GM19328 (cell line): ENCODE results near the gene KCNMB1.

Source experiments
- ATAC-seq: cut with Tn5 transposase; IDR thresholded peaks from one replicate; pipeline ENCODE4 v1.9.1; 2021; ENCODE audit warnings: mild to moderate bottlenecking, moderate library complexity; ENCODE audit not compliant: unreplicated experiment

The KCNMB1 gene

DNA sequence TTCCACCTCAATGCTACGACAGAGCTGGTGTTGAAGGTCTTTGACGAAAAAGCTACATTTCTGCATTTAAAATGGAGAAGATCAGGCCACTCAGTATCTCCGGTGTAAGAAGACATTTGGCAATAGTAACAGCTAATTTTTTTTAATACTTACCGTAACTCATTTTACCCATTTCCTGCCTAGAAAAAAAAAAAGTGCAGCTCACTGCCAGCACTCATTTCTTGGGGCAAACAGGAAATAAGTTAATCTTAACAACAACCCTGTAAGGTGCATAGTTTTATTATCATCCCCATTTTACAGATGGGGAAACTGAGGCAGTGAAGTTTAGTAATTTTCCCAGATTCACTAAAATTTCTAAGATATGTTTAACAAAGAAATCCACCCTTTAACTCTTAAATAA, 27.4 kb upstream of the KCNMB1 start:
- ATAC-seq = no peak

DNA sequence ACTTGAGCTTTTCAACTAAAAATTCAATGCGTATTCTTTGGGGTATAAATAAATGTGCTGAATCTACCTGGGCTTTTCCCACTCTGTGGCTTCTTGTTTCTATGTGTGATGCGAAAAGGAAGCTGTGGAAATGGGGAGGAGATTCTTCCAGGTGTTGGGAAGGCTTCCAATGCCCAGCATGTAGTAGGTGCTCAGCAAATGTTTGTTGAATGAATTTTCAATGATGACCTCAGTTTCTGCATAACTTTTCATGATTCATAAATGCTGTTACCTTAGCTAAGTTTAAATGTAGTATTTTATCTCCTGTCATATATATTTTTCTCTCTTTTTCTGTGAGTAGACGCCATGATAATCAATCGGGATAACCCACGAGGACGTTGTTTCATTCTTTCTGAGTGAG, 25.6 kb upstream of the KCNMB1 start:
- no peak for ATAC-seq

DNA sequence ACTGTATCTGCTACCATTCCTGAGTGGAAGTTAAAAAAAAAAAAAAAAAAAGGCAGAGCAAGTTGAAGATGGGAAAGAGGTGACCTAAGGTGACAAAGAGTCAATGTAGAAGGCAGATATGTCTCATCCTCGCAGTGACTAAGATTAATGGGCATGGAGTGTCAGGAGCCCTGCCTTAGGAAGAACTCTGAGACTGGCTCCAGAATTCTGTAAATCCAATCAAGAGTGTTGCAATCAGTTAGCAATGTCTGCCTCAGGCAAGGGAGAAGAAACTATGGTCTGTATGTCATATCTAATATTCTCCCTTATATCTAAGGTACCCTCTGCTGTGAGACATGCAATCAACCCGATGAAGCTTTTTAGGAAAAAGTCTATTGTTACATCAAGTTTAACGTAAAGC, 24.7 kb upstream of the KCNMB1 start:
- no peak for ATAC-seq

DNA sequence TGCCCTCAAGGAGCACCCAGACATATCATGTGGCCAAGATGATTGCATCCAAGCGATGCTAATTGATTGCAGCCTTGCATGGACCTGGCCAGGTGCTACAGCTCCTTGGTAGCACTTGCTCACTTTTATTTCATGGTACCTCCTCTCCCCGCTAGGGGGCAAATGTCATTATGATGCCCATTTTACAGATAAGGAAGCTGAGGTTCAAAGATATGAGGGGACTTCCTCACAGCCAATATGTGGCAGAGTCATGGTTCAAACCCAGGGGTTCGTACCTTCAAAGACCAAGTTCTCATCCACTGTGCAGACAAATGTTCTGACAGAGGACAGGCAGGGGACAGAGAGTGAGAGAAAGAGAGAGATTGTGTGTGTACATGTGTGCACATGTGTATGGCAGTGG, 21.9 kb upstream of the KCNMB1 start:
- ATAC-seq = no peak

DNA sequence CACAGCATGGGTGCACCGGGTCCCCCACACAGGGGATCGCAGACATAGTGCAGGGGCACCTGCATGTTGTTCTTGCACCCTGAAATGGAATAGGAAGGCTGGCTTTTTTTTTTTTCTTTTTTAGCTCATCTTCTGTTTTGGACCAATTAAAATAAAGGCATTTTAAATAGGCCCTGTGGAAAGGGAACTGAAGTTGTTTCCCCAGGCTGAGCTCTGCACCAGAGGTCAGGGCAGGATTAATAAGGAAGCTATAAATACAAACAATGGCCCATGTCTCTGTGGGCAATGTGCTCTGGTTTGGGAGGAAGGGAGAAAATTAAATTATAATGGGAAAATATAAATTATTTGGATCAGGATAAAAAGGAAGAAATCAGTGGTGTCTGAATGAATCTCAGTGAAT, 21.2 kb upstream of the KCNMB1 start:
- ATAC-seq = no peak

DNA sequence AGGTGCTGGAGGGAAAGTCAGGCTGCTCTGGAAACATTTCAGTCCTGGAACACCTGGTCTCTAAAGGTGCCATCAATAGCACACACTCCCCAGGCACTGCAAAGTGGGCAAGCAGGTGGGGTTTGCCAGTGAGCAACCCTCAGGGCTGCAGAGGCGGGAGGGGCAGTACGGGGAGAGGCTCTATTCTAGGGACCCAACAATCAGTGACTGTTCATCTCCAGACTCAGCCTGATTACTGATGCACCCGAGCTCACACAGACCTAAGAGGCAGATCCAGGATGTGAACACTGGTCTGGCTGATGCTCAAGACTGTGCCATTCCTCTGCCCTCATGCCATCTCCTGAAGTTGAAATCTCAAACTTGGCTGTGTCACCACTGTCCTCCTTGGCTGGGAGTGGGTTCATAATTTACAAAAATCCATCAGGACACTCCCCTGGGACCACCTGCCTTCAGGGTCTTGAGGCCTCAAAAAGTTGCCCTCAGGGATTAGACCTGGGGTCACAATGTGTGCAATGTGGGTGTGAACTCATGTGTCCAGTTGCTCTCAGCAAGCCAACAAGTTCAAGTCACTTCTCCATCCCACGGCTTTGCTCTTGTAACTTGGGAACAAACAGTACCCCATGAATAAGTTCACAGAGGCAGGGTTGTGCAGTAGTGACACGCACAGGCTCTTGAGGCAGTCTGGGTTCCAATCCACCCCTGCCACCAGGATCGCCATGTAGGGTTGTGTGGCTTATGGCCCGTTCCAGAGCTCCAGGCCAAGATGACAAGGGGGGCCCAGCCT, 19.9 kb upstream of the KCNMB1 start:
- no peak for ATAC-seq

DNA sequence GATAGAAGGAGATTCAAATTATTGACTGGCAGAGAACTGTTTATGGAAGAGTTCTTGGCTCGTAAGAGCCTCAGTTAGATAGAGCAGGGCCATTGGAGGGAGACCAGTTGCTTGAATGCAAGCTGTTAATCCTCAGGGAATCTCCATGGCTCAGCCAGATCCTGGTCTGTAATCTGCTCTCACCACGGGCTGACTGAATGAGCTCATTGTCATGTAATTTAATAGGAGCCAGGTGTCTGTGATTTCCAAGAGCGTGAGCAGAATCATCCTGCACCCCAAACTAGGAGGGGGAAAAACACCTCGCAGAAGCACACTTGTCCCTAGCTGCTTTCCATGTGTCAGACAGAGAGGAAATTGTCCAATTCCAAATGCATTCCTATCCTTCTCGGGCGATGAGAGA, 19.1 kb upstream of the KCNMB1 start:
- no peak for ATAC-seq

DNA sequence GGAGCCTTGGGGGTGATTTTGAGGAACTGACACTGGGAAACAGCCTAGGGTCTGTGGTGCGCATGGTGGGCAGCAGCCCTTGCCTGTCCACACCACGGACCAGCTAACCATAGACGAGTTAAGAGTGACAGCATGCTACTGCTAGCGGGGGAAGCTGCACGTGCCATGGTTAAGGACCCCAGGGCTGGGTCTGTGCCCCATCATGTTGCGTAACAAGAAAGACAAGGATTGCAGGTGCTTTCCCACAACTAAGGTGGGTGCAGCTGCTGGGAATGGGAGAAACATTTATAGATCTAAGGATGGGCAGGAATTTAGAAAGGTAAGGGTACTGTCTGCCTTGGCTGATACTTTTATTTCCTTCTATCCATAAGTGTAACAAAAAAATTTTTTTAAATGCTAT, 17.9 kb upstream of the KCNMB1 start:
- ATAC-seq = no peak

DNA sequence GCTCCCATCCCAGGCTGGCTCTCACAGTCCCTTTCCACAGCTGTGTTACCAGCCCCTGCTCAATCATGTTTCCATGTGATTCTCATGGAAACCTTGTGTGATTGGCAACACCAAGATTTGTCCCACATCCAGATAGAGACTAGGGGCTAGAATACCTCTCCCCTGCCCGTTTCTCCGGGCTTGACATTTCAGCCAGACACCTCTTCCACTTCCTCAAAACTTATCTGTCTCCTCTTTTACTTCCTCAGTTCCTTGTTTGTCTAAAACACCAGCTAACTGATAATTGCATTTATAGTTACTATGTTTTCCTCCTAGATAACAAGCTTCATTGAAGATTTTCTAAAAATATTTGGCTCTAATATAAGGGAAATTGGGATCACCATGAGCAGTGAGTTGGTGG, 16.6 kb upstream of the KCNMB1 start:
- ATAC-seq = no peak

DNA sequence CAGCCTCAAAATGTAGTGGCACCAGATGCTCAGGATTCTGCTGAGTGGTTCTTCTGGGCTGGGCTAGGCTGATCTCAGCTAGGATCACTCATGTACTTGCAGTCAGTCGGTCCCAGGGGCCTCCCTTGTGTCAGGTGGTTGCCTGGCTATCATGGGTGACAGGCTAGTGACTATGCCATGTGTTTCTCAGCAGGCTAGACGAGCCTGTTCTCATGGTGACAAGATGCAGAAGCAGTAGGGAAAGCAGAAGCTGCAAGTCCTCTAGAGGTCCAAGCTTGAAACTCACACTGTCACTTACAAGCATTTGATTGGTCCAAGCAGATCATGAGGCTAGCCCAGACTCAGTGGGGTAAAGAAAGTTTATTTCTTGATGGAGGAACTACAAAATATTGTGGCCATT, 15.2 kb upstream of the KCNMB1 start:
- no peak for ATAC-seq

DNA sequence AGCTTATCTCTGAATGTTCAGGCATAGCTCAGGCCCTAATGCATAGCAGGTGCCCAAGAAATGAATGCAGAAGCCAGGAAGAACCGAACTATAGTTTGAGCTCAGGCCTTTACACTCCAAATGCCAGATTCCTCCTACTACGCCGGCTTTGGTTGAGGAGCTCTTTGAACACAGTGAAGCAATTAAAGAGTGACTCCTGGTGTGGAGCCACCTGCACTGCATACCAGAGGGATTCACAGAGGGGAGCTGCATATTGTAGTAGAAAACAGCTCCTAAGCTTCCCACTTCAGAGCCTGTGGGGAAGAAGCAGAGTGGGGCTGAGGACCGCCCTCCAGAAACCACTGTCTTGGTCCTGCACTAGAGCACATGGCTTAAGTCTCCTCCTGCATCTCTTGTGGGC, 14.5 kb upstream of the KCNMB1 start:
- no peak for ATAC-seq

DNA sequence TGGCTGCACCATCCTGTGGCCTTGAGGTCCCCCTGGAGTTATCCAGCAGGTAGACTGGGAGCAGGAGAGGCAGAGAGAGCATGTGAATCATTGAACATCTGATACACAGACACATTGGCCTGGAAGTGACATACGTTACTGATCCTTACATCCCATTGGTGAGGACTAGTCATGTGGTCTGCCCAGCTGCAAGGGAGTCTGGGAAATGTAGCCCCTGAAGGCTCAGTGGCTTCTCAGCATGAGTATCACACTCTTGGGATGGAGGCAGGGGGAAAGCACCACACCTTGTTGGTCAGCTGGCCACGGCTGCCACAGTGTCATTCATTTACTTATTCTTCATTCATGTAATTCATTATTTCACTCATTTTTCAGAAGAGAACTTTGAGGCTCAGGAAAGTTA, 13.3 kb upstream of the KCNMB1 start:
- ATAC-seq = no peak

DNA sequence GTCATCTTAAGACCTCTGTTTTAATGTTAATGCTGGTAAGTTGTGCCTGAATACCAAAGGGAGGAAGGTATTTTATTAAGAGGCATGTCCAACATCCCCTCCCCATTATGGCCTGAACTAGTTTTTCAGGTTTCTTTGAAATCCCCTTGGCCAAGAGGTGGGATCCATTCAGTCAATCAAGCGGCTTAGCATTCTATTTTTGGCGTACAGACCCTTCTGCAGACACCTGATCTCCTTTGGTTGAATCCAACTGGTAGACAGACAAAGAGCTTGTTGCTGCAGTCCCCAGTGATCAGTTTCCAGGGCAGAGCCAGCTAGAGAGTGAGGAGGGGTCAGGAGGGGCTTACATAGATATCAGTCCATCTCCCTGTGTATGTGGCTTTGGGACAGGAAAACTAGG, 7.9 kb upstream of the KCNMB1 start:
- no peak for ATAC-seq

DNA sequence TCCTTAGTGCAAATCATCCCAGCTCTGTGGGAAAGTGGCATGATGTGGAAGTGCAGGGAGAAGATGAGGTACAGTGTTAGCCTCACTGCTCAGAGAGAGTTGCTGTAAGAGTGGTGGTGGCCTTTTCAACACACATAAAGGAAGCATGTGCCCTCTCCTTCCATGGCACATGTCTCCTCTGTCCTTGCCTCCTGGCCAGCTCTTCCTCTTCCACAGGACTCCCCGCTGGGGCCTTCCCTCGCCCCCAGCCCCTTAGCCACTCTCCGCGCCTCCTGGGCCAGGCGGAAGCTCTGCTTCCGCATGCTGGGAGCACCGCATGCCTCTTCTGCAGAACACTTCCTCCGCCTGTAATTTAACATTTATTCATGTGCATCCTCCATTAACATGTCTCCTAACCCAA, 4.8 kb upstream of the KCNMB1 start:
- no peak for ATAC-seq

DNA sequence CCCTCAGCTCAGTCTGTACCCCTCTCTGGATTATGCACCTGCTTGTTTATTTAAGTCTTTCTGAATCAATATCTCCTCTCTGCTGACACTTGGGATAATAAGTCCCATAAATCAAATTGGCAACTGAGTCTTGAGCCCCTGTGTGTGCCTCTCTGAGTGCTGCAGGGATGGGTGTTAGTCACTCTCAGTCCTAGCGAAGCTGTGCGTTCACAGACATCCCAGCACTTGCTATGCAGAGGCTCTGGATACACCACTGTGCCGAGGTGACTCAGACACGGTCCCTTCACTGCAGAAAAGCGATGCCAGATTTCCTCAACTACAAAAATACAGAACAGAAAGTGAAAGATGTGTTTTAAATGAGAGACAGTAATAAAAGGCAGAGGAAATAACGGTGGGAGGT, 4.1 kb upstream of the KCNMB1 start:
- ATAC-seq = no peak

DNA sequence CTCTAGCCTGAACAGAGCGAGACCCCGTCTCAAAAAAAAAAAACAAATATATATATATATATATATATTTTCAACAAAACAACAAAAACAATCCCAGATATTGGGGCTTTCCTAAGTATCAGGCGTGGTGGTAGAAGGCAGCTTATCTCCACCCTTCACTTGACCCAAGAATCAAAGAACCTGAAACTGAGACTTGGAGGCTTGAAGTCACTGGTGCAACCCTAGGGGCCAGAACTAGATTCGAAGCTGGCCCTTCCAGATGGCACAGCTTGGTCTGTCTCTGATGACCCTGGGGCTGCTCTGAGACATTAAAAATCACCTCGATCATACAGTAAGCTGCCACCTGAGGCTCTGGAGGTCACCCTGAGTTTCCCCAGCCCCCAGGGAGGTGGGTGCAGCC, 1.3 kb upstream of the KCNMB1 start:
- ATAC-seq = no peak

DNA sequence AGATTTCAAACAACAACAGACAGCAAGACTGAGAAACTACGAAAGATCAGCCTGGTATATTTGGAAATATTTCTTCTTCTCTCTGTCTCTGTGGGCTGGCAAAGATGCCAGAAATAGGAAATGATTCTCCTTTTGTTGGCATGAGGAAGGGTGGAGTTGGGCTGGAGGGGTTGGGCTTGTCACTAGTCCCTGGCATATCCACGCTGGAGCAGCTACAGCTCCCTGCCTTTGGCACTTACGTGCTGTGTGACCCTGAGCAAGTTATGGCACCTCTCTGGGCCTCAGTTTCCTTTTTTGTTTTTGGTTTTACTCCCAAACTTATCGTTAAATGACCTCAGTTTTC, 354 bp upstream of the KCNMB1 start:
- no peak for ATAC-seq

DNA sequence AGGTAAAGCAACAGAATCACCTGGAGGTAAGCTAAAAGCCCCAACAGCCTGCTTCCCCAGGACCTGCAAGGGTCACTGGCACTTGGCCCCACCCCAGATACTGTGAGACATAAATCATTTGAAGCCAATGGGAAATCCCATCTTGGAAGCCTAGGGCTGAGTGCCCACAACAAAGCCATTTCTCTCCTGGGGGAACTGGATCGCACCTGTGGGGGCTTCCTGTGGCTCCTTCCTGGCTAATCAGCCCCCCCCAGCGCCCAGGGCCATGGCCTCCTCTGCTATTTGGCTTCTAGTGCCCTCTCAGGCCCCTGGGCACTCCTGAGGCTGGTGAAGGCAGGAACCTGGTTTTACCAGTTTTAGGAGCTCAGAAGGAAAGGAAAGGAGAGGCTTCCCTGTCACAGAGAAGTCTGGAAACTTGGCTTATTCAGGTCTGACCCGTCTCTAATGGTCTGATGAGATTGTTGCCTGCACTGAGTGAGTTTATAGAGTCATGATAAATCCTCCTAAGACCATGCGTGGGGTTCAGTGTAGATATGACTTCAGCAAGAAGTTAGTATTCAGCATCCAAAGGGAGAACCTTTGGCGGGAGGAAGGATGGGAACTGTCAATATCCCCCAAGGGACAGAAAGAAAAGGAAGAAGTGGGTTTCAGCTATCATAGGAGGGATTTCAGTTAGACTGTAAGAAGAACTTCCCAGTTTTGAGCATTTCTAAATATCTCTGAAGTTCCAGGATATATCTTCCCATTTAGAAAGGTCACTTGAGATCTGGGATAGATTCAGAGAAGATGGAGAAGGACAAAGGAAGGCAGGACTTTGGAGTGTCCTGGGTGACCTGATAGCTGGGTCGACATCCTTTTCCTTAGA, 1.2 kb downstream of the KCNMB1 start:
- ATAC-seq = no peak

DNA sequence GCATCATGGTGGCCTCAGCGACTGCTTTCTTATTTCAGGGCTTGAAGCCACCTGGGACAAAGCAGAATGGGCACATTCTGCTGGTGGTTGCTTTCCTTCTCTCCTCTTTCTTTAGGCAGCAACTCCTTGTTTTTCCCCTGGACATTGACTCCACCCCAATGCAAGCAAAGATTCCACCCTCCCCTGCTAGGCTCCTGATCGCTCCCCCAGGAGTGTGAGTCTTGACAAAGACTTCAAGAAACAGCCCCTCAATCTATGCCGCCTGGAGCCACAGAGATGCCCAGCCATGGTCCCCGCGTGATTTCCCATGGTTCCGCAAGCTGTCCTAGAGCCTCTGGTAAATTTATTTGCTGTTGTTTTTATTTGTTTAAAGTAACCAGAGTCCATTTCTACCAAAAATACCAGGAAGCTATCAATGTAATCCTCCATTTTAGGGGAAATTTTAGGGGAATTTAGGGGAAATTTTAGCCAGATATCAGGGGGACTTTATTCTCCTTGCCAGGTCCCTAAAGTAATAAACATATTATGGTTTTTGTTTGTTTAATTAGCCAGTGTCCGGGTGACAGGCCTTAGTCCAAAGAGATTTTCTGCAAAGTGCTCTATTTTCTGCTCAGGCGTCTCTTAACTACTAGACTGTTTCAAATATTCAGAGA, 2.3 kb downstream of the KCNMB1 start:
- ATAC-seq = no peak

DNA sequence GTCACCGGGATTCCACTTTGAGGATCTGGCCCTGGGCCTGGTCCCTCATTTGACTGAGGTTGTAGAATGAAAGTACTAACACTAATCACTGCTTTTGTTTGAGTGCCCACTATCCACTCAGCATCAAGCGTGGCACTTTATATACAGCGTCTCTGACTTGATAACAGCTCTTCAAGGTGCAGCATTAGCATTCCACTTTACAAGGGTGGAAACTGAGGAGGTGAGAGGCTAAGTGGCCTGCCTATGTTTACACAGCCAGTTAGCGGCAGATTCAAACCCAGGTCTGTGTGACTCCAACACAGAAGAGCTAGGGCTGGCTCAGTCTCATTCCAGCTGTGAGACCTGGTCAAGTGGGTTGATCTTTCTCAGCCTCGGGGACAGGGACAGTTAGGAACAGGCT, 5.9 kb downstream of the KCNMB1 start:
- no peak for ATAC-seq

DNA sequence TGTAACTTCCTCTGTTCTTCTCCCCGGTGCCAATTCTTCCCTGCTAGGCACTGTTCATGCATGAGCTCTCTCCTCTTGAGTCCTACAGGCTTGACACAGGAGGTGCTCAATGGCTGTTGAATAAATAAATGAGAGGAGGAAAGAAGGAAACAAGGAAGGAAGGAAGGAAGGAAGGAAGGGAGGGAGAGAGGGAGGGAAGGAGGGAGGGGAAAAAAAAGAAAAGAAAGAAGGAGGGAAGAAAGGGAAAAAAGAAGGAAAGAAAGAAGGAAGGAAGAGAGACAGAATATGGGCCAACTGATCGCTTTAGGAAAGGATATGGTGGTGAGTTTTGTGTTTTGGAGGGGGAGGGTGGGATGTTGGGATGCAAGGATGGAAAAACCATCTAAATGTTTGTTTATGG, 6.4 kb downstream of the KCNMB1 start:
- ATAC-seq = no peak

DNA sequence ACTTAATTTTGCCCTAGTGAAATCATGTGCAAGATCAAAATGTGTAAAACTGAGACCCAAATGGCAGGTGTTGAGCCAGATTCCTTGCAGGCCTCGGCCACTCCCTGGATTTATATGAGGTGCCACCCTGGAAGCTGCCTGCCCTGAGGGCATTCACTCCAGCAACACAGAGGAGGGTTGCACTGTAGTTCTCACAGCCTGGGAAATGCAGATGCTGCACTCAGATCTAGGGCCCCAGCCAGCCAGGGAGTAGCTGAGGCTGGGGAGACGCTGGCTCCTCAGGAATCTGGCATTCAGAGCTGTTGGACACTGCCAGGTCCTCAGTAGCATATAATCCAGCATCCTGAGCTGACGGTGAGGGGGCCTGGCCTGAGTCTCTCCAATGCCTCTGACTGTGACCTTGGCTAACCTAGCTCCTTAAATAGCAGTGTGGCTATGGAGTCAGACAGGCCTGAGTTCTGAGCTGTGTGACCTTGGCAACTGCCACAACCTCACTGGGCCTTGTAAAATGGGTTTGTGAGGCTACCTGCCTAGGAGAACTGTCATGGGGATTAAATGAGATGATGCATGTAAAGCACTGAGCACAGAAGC, 8.7 kb downstream of the KCNMB1 start:
- ATAC-seq = no peak
